GM12873 (cell line): ENCODE results near the gene NPHP3.

ENCODE experiments used
- CTCF ChIP-seq: IDR thresholded peaks from 2 replicates; pipeline ENCODE4 v1.5.1; 2012; ENCODE audit warnings: low read depth, mild to moderate bottlenecking, moderate library complexity, low read length, control low read depth; ENCODE audit not compliant: insufficient read depth; ENCODE audit errors: missing control alignments

Gene NPHP3

GRCh38 chr3:132654190-132654589 lies 68.0 kb downstream of the NPHP3 start:
- TF ChIP-seq CTCF = no peak

- no peak for TF ChIP-seq CTCF
These were observed 69.5 kb downstream of the NPHP3 start for GRCh38 chr3:132652640-132653270.

- TF ChIP-seq CTCF = no peak
These were observed 72.1 kb downstream of the NPHP3 start for GRCh38 chr3:132650153-132650552.

- no peak for TF ChIP-seq CTCF
These were observed 77.2 kb downstream of the NPHP3 start for GRCh38 chr3:132645058-132645457.

- no peak for TF ChIP-seq CTCF
These were observed 78.8 kb downstream of the NPHP3 start for GRCh38 chr3:132643366-132643765.

- TF ChIP-seq CTCF = no peak
These were observed 79.7 kb downstream of the NPHP3 start for GRCh38 chr3:132642539-132642847.

GRCh38 chr3:132641837-132642538 lies 80.2 kb downstream of the NPHP3 start:
- TF ChIP-seq CTCF = peak; percentile 62
